ENCODE measurements around the gene KIF13A.

DNA sequence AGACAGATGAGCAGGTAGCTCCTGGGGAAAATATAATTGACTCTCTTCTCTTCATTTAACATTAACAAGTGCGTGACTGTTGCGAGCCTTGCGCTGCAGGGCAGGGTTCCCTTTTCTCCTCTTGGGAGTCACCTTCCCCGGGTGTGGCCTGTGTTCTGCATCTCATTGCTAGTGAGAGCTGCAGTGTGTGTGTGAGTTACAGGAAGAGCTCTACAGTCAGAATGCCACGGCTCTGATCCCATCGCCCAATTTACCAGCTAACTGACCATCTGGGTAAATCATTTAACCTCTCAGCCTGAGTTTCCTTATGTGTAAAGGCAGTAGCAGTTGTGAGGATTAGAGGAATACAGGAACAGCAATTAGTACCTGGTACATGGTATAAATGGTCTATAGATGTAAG lies 173.9 kb downstream of the KIF13A start:
- no peak for TF ChIP-seq POLR2AphosphoS5 (IDR thresholded peaks at IDR 0.05; ENCODE audit: low read depth, low read length)
- TF ChIP-seq, protein P1, sequence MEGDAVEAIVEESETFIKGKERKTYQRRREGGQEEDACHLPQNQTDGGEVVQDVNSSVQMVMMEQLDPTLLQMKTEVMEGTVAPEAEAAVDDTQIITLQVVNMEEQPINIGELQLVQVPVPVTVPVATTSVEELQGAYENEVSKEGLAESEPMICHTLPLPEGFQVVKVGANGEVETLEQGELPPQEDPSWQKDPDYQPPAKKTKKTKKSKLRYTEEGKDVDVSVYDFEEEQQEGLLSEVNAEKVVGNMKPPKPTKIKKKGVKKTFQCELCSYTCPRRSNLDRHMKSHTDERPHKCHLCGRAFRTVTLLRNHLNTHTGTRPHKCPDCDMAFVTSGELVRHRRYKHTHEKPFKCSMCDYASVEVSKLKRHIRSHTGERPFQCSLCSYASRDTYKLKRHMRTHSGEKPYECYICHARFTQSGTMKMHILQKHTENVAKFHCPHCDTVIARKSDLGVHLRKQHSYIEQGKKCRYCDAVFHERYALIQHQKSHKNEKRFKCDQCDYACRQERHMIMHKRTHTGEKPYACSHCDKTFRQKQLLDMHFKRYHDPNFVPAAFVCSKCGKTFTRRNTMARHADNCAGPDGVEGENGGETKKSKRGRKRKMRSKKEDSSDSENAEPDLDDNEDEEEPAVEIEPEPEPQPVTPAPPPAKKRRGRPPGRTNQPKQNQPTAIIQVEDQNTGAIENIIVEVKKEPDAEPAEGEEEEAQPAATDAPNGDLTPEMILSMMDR (IDR thresholded peaks at IDR 0.05), result no peak
- TF ChIP-seq SIN3A (IDR thresholded peaks at IDR 0.05; ENCODE audit: borderline replicate concordance, insufficient read depth, low read depth, low read length), result no peak
- TF ChIP-seq, protein P2, sequence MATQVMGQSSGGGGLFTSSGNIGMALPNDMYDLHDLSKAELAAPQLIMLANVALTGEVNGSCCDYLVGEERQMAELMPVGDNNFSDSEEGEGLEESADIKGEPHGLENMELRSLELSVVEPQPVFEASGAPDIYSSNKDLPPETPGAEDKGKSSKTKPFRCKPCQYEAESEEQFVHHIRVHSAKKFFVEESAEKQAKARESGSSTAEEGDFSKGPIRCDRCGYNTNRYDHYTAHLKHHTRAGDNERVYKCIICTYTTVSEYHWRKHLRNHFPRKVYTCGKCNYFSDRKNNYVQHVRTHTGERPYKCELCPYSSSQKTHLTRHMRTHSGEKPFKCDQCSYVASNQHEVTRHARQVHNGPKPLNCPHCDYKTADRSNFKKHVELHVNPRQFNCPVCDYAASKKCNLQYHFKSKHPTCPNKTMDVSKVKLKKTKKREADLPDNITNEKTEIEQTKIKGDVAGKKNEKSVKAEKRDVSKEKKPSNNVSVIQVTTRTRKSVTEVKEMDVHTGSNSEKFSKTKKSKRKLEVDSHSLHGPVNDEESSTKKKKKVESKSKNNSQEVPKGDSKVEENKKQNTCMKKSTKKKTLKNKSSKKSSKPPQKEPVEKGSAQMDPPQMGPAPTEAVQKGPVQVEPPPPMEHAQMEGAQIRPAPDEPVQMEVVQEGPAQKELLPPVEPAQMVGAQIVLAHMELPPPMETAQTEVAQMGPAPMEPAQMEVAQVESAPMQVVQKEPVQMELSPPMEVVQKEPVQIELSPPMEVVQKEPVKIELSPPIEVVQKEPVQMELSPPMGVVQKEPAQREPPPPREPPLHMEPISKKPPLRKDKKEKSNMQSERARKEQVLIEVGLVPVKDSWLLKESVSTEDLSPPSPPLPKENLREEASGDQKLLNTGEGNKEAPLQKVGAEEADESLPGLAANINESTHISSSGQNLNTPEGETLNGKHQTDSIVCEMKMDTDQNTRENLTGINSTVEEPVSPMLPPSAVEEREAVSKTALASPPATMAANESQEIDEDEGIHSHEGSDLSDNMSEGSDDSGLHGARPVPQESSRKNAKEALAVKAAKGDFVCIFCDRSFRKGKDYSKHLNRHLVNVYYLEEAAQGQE (IDR thresholded peaks at IDR 0.05; ENCODE audit: insufficient read depth in 1 of 2, low read depth in 2 of 2, low read length in 1 of 2), result no peak

Measured in Panc1 (cell line).